Stimulated activated CD8-positive, alpha-beta memory T cell treated with anti-CD3 and anti-CD28 coated beads, Interleukin-7, amount 100 ng/mL, for 4 hours (primary cell): ENCODE data around the gene TAS1R3.

Source experiments
- DNase-seq, 2 donors: peaks; one replicate each; pipeline ENCODE4 v3.0.0-alpha.2; 2020; ENCODE audit warnings: low read depth in 2 of 2

TAS1R3 gene

DNA sequence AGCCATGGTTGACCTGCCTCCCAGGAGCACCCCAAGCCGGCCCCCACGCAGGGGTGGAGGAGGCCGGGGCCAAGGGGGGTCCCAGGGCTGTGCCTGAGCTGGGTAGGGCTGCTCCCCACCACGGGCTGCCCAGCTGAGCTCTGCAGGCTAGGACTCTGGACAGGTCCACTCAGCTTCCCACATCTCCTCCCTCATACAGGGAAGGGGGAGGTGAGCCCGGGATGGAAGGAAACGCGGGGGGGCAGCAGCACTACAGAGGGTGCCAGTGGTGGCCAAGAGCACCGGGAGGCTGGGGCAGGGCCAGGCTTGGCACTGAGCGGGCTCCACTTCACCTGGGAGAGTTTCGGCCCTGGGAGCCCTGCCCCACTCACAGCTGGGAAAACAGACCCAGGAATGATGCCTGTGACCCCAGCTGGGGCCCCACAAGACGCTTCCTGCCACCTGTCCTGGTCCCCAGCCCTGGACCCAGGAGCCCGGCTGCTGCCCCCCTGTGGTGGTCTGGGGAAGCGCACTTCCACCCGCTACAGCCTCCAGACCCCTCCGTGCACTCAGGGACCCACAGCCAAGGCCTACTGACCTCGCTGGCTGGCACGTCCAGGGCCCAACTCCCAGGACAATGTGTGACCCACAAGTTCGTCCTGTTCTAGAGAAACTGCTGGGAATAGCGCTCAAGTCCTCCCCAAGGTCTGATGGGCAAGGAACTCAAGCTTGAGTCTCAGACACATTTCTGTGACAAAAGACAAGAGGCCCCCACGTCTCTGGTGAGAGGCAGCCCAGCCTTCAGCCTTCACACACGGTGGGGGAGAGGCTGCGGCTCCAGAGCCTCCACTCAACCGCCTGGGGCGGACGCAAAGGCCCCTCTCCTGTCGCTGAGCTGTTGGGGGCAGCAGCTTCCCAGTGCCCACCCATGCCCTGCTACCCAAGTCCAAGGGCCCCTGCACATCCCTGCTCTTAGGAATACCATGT is 40.9 kb downstream of the TAS1R3 start:
- DNase-seq = peak; percentile 47 to 60

GRCh38 chr1:1373051-1373814 is 42.2 kb downstream of the TAS1R3 start:
- DNase-seq = no peak

DNA sequence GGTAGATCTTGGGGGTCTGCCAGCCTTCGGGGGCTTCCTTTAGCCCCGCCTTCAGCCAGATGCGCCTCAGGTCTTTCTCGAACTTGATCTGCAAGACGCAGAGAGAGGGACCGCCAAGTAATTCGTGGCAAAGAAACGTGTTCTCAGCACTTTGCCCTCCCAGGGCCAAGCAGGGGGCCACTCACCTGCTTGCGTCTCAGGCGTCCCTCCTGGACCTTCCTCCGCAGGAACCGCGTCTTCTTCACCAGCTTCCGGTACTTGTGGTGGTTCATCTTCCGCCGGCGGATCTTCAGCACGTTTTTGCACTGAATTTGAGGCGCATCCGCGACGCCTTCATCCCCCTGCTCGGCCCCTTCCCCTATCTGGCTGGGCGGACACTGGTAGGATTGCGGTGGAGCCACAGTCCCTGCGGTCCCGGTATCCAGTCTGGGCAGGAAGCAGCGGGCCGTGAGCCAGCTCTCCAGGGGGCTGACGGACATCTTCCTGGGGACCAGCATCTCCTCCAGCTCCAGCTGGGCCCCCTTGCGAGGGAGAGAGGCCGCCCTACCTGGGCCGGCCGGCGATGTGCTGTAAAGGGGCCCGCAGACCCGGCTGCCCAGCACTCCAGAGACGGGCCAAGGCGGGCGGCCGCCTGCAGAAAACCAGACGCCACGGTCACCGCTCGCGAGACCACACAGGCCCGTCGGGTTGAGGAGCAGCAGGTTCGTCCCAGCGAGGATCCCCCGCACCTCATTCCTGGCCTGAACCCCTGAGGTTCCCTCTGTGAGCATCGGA is 42.9 kb downstream of the TAS1R3 start:
- DNase-seq = no peak

DNA sequence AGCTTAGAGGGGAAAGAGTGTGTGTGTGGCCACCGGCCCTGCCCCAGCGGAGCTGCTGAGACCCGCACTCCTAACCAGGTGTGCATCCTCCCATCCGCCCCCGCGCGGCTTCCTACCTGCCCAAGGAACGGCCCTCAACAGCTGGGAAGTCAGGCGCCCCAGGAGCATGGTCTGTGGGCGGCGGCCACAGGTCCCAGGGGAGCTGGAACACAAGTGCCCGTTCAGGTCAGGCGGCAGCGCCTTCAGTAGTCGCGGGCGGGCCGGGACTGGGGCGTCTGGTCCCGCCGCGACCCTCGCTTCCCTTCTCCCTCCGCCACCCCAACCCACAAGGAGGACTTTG is 43.5 kb downstream of the TAS1R3 start:
- no peak for DNase-seq

GRCh38 chr1:1374929-1375662 is 44.0 kb downstream of the TAS1R3 start, which contains the start of gene AURKAIP1:
Gene AURKAIP1 (minus strand): TSS chr1:1375207. CDS start chr1:1374756, 451 bp downstream.
- peak; percentile 93 to 94 for DNase-seq

DNA sequence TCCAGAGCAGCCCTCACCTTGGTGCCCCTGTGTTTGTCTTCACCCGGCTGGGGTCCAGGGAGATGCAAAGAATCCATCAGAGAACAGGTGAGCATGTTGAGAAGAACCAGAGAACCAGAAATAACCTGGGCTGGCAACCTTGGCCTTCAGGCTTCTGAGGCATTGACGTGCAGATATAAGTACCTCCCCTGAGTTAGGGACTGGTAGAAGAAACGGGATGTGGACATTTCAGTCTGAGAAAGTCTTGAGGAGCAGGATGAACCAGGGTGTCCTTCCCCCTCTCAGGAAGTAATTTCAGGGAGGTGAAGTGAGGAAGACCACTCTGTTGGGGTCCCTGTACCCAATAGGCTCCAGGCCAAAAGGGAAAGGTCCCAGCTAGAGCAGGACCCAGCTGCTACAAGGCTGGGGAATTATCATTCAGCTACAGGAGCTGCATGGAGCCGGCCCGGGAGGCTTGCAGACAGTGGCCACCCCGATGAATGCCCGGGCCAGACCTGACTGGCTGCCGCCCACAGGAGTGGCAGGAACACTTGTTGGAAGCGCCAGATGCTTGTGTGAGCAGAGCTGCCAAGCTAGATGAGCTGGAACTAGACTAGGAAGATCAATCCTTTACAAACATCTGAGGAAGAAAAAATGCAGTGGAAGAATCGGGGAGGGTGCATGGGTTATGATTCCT is 45.6 kb downstream of the TAS1R3 start:
- DNase-seq = no peak

- DNase-seq = no peak
These were observed 46.6 kb downstream of the TAS1R3 start for GRCh38 chr1:1377540-1378205.

DNA sequence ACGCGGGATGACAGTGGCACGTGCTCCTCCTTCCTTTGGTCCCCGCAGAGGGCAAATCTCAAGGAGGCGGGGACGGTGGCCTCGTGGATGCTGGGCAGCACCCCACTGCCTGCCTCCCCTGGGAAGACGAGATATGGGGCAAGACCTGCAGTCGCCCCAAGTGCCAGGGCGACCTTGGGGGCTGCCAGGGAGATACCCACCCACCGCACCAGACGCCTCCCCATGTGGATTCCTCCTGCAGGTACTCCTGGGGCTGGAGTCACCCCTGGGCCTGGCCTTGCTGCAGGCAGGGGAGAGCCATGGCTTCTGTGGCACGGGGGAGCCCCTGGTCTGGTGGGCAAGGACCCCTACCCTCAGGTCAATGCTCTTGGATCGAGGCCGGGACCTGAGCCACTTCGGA is 49.8 kb downstream of the TAS1R3 start:
- no peak for DNase-seq

- DNase-seq = no peak
These were observed 50.2 kb downstream of the TAS1R3 start for GRCh38 chr1:1381294-1381693.
